ENCODE measurements around the gene NAP1L5.

NAP1L5 gene

GRCh38 chr4:88722276-88722780 lies 24.7 kb upstream of the NAP1L5 start:
- no peak for DNase-seq (ENCODE audit: low read depth, low spot score)

DNA sequence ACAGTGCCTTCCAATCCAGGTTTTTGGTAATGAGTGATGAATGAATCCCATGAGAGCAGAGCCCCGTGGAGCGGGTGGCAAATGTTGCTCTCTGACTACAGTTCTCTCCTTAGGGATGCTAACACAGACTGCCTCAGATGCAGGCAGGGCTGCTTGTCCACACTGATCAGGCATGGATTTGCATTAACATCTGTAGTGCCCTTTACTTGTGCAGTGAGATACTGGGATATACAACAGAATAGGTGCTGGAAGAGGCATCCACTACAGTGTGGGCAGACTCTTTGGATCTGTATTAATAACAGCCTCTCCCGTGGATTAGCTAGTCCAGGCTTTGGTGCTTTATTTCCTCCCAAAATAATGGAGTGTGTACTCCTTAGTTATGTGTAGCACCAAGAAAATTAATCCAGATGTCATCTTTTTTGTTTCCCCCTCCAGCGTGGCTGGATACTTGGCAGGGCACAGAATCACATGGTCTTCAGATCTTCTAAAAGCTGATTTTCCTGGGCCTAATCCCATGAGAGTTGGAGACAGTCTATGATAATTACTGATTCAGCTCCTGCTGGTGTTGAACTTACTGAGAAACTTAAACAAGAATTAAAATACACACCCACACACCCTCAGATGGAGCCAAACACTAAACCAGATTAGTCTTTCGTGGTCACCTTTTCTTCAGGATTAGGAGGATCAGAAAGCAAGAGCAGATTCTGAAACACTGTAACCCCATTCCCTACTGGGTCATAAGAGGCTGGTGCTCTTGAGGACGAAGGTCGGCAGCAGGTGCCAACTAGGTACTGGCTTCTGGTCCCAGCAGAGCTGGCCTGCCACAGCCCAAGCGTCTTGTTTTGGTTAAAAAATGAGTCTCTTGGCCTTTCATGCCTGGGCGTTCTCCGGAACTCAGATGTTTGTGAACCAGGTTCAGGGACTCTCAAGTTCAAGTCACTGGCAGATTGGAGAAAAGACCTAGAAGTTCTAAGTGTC lies 23.1 kb upstream of the NAP1L5 start:
- no peak for DNase-seq (ENCODE audit: low read depth, low spot score)

DNA sequence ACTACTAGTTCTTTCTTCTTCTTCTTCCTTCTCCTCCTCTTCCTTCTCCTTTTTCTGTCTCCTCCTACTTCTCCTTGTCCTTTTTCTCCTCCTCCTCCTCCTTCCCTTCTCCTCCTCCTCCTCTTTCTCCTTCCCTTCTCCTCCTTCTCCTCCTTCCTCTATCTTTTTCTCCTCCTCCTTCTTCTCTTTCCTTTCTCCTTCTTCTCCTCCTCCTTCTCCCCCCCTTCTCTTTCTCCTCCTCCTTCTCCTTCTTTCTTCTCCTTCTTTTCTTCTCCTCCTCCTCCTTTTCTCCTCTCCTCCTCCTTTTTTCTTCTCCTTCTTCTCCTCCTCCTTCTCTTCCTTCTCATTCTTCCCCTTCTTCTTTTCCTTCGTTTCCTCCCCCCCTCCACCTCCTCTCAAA lies 21.8 kb upstream of the NAP1L5 start:
- no peak for DNase-seq (ENCODE audit: low read depth, low spot score)

GRCh38 chr4:88718098-88718497 lies 20.5 kb upstream of the NAP1L5 start:
- DNase-seq (ENCODE audit: low read depth, low spot score) = no peak

- no peak for DNase-seq (ENCODE audit: low read depth, low spot score)
Observed at GRCh38 chr4:88713782-88714181, 16.2 kb upstream of the NAP1L5 start.

DNA sequence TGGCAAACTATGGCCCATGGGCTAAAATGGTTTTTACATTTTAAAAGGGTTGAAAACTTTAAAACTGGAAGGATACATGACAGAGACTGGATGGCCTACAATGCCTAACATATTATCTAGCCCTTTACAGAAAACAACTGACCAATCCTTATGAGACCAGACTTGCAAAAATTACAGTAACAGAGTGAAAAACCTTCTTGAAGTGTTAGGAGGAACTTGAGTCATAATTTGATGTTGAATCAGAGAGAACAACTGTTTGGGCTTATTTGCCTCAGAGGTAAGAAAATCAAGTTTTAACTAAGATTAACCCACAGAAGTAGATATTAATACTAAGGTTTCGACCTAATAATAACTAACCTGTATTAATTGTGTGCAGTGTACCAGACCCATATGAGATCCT lies 12.4 kb upstream of the NAP1L5 start:
- DNase-seq (ENCODE audit: low read depth, low spot score) = no peak

DNA sequence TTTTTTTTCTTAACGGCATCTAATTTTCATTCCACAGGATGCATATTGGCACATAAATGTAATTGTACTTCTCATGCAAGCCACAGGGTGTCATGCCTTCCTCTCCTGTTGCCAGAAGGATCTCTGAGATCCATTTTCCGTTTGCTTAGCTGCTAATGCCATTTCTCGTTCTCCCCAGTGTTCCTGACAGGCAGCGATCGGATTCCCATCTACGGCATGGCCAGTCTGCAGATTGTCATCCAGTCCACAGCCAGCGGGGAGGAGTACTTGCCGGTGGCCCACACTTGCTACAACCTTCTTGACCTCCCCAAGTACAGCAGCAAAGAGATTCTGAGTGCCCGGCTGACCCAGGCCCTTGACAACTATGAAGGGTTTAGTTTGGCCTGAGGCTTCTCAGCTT lies 8.9 kb upstream of the NAP1L5 start:
- no peak for DNase-seq (ENCODE audit: low read depth, low spot score)

- no peak for DNase-seq (ENCODE audit: low read depth, low spot score)
Observed at GRCh38 chr4:88705805-88706492, 8.3 kb upstream of the NAP1L5 start.

GRCh38 chr4:88705223-88705622 lies 7.6 kb upstream of the NAP1L5 start:
- no peak for DNase-seq (ENCODE audit: low read depth, low spot score)

DNA sequence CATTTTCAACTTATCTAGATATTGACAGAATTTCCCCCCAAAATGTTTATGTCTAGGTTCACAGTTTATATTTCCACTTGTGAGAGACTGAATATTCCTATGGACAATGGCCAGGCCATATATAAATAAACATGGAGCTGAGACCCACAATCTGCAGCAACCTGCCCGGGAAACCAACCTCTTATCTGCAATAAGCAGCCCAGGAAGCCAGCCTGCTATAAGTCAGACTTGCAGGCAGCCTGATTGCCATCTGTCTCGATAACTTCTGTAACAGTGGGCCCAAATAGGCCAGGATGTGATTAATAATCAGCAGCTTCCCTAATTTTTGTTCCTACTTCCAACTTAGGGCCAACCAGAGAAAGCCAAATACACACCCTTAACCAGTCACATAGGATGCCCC lies 5.2 kb upstream of the NAP1L5 start:
- no peak for DNase-seq (ENCODE audit: low read depth, low spot score)

DNA sequence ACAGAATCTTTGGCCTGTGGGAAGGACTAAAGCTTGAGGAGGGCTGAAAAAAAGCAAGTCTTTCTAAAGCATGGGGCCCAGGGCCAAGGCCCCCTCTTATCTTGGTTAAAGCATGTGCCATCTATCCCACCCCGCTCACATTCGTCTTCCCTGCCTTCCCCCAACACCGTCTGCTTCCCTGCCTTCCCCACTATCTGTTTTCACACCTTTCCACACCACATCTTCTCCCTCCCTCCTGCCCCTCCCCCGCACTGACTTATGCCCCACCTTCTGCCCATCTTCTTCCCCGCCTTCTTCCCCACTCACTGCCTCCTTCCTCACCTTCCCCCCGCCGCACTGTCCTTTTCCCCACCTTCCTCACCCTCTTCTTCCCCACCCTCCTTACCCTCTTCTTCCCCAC lies 890 bp upstream of the NAP1L5 start:
- no peak for DNase-seq (ENCODE audit: low read depth, low spot score)

DNA sequence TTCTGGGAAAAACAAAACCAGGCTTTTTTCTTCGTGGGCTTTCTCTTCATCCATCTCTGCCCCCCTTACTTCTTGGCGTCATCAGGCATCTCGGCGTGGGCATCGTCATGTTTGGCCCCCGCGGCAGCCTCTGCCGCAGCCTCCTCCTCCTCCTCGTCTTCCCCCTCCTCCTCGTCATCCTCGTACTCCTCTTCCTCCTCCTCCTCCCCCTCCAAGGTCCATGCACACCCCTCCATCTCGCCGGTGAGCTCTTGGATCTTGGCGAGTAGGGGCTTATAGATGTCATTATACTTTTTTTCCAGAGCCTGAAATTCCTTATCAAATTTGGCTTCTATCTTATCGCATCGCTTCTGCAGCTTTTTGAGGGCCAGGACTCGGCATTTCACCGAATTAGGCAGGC lies 488 bp downstream of the NAP1L5 start:
- DNase-seq (ENCODE audit: low read depth, low spot score) = no peak

GRCh38 chr4:88696630-88697029 lies 999 bp downstream of the NAP1L5 start:
- DNase-seq (ENCODE audit: low read depth, low spot score) = no peak

GRCh38 chr4:88693792-88694191 lies 3.8 kb downstream of the NAP1L5 start:
- DNase-seq (ENCODE audit: low read depth, low spot score) = no peak

DNA sequence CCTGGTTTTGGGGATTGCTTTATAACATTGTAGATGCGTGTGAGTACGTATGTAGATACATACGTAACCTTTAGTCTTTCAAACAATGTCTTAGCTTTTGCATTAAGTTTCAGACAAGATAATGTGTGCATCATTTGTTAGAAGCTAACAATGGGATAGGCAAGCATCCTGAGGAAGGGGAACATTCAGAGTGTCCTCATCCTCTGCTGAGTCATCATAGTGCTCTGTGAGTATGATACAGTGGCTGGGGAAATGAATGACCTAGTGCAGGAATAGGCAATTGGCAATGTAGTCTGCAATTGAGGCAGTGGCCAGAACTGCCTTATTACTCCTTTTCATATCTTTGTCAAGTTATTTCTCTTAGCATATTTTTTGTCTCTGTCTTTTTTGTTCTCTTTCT lies 7.3 kb downstream of the NAP1L5 start:
- DNase-seq (ENCODE audit: low read depth, low spot score) = no peak

- no peak for DNase-seq (ENCODE audit: low read depth, low spot score)
Observed at GRCh38 chr4:88681209-88681608, 16.4 kb downstream of the NAP1L5 start.

DNA sequence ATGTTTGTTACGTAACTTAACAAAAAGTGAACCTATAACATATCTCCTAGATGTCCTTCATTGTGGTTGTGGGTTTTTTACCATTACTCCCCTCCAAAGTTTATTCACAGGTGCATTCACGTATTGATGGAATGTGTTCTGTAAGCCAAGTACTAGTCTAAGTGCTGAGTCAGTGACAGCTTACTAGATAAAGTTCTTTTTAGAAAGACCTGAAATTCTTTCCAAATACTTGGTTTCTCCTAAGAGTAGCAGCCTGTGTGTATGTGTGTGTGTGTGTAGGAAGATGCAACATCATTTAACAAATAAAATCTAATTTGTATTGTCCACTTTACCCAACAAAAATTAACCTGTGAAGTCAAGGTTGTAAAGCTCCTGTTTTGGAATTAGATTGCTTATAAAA lies 22.1 kb downstream of the NAP1L5 start:
- DNase-seq (ENCODE audit: low read depth, low spot score) = no peak

DNA sequence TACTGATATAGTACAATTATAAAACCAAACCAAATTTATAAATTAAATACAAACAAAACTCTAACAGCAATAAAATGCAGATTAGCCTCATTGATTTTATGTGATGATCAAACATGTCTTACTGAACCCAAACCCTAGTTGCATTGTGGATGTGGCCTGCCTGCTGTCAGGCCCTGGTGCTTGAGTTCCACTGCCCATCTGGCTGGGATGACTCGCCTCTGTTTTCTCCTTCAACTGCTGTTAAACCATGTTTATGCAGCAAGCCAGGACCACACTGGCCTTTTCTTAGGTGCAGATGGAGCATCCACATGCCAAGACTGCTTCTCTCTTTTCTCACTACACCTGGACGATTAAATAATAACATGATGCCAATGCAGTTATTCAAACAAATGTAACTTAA lies 22.6 kb downstream of the NAP1L5 start:
- DNase-seq (ENCODE audit: low read depth, low spot score) = no peak

DNA sequence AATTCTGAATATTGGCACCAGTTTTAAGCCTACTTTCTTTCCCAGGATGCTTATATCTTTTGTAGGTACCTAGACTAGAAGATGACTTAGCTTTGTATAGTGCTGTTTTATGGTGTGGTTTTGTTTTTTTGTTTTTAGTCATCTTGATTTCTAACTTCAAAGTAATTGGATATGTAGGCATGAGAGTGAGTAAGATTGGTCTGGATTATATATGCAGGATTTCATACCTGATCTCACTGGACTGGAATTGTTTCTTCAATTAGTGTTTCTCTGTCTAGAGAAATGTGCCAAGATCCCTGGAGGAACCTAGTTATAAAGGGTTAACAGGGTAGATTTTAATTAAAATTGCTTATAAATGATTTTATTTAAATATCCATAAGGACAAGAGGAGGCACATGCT lies 23.1 kb downstream of the NAP1L5 start:
- DNase-seq (ENCODE audit: low read depth, low spot score) = no peak

- DNase-seq (ENCODE audit: low read depth, low spot score) = no peak
Observed at GRCh38 chr4:88673886-88674285, 23.7 kb downstream of the NAP1L5 start.

- DNase-seq (ENCODE audit: low read depth, low spot score) = no peak
Observed at GRCh38 chr4:88672987-88673386, 24.6 kb downstream of the NAP1L5 start.

GRCh38 chr4:88661739-88662138 lies 35.9 kb downstream of the NAP1L5 start:
- DNase-seq (ENCODE audit: low read depth, low spot score) = no peak
